ENCODE measurements around the gene ZSWIM8.
A peak's percentile ranks its signal among the peaks of the same experiment; 100 is the strongest.

Gene ZSWIM8

DNA sequence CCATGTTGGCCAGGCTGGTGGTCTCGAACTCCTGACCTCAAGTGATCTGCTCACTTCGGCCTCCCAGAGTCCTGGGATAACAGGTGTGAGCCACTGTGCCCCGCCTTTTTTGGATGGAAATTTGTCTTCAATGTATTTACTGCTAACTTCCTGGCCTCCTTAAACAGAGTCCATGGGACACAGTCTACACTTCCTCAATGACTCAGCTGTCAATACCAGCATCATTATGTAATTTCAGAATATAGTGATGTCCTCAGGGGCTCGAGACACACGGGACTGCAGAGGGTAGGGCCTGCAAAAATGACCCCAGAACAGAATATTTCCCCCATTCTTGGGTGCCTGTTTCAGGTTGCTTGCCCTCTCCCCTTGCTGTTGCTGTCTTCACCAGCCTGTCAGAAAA, 57.9 kb downstream of the ZSWIM8 start:
- no peak for DNase-seq (ENCODE audit: low spot score)

DNA sequence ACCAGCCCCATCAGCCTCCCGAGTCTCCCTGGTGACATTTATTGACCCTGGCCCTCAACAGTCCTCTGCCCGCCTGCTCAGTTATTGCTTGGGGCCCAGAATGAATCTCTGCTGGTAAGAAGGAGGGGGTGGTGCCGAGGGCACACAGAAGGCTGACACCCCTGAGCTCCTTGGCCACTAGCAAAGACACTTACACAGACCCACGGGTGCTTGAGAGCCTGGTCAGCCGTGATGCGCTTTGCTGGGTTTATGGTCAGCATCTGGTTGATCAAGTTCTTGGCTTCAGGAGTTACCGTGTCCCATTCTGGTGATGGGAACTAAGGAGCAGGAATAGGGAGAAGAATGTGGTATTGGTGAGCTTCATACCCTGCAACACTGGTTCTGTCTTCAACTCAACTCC, 61.6 kb downstream of the ZSWIM8 start:
- DNase-seq (ENCODE audit: low spot score) = no peak

DNA sequence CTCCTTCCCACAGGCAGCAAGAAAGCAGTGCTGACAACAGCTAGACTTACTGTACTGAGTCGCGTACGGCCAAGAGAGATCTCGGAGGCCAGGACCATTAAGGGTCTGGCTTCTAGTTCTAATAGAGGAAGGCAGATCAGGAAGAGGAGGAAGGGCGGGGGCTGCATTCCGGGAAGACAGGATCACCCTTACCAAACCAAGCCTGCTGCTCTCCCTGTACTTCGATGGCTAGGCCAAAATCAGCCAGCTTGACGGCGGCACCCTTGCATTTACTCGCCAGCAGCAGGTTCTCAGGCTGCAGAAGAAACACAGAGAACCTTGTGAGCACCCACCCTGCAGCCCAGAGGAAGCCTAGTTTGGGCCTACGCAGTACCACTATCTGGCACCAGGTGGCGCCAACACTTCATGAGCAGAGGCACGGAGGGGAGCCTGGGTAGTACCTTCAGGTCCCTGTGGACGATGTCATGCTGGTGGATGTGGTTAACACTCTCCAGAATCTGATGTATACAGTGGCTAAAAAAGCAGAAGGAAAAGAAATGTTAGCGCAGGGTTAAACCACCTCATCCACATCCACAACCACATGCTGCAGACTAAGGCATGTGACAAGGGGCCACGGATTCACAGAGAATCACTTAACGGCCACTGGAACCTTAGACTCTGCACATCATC, 63.5 kb downstream of the ZSWIM8 start:
- DNase-seq (ENCODE audit: low spot score) = peak; percentile 89

DNA sequence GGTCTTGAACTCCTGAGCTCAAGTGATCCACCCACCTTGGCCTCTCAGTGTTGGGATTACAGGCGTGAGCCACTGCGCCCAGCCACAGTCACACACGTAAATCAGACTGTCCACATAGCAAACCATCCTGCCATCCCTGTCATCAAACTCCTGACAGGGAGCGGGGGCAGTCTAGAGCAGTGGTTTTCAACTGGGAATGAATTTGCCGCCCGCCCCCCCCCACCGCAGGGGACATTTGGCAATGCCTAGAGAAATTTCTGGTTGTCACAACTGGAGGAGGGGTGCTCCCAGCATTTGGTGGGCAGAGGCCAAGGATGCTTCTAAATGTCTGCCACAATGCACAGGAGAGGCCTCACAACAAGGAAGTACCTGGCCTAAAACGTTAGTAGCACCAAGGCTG, 64.8 kb downstream of the ZSWIM8 start:
- no peak for DNase-seq (ENCODE audit: low spot score)

DNA sequence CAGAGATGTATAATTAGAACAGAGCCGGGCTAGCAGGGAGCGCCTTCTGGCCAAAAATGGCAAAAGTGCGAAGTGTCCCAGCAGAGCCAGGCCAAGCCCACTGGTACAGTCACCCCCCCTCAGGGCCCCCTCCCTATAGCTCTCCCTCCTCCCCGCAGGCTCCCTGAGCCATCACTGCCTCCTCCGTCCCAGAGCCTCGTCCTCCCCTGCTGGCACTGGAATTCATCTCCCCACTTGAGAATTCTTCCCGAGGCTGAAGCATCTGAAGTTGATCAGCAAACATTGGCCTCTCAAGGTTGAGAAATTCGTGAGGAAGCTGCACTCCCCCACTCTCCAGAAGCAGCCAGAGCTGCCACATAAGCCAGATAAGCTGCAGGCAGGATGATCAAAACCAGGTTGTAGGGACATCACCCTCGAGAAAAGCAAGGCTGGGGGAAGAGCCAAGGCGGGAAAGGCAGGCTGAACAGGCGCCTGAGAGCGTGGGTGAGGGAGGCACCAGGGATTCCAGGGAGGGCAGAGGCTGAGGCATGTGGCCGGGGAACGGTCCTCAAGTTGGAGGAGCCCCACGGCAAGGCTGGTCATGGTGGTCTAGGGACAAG, 65.6 kb downstream of the ZSWIM8 start:
- DNase-seq (ENCODE audit: low spot score) = peak; percentile 94
